Stomach (tissue), 9 donors: ENCODE measurements around the gene CAPN8. TPM values are rescaled to one million over a fixed set of nuclear protein-coding genes. Genes with fewer than 3 reads are reported as not detected.

Experiments
- DNase-seq, 2 donors: peaks; one replicate each; pipeline versions ENCODE4 v3.0.0 to v3.0.0-alpha.2; 2013 to 2019
- H3K27ac ChIP-seq, 5 donors: fragments of 200-600 bp in 4 of 5; sonication (generic) in 4 of 5; one replicate each; pipeline ENCODE4 v1.5.1; 2013 to 2019; ENCODE audit warnings: mild to moderate bottlenecking in 1 of 5, moderate library complexity in 1 of 5
- H3K27me3 ChIP-seq, 3 donors: fragments of 200-600 bp; sonication (generic); one replicate each; pipeline ENCODE4 v1.5.1; 2017 to 2019; ENCODE audit warnings: mixed run types in 1 of 3
- H3K36me3 ChIP-seq, 4 donors: fragments of 200-600 bp; sonication (generic); 1 replicate in 3 of 4; 2 replicates in 1 of 4; pipeline ENCODE4 v1.5.1; 2016 to 2019
- H3K4me1 ChIP-seq, 4 donors: fragments of 200-600 bp; sonication (generic); one replicate each; pipeline ENCODE4 v1.5.1; 2016 to 2019
- H3K4me3 ChIP-seq, 4 donors: fragments of 200-600 bp; sonication (generic) in 3 of 4; one replicate each; pipeline ENCODE4 v1.5.1; 2016 to 2019; ENCODE audit warnings: mild to moderate bottlenecking in 1 of 4
- H3K9me3 ChIP-seq, 4 donors: fragments of 200-600 bp; sonication (generic); one replicate each; pipeline ENCODE4 v1.5.1; 2016 to 2019
- EP300 ChIP-seq: sonication (generic); formaldehyde crosslinking; IDR thresholded peaks from one replicate; pipeline ENCODE4 v1.6.1; 2017; ENCODE audit warnings: antibody characterized with exemption
- POLR2A ChIP-seq, 4 donors: fragments of 450-650 bp; IDR thresholded peaks; one replicate each; pipeline ENCODE4 v1.6.1; 2016; ENCODE audit warnings: antibody characterized with exemption in 4 of 4, control low read depth in 2 of 4, mild to moderate bottlenecking in 1 of 4, moderate library complexity in 1 of 4
- POLR2AphosphoS5 ChIP-seq, 3 donors: sonication (generic); formaldehyde crosslinking; IDR thresholded peaks; one replicate each; pipeline ENCODE4 v1.6.1; 2016; ENCODE audit warnings: antibody characterized with exemption in 3 of 3
- WGBS, 5 donors: extraction: QIAGEN DNeasy Blood & Tissue Kit in 3 of 5; methylation state at CpG; one replicate each; pipeline versions ENCODE4 v1.1.5 to v1.1.7; 2013 to 2018; 5-methylcytosine and 5-hydroxymethylcytosine counted together
- intact Hi-C: fragments of 100-400 bp; cut with DNase I; formaldehyde crosslinking; loops from one replicate; pipeline ENCODE4 v1.15.1; 2023; ENCODE audit warnings: low total_unique reads
- polyA plus RNA-seq, 3 donors: library from polyadenylated mRNA; stranded (reverse); fragments of 200-250 nt; gene quantifications; one replicate each; pipeline ENCODE4 v1.2.3, GENCODE V29; 2013
- total RNA-seq, 5 donors: library from RNA; depleted of rRNA; stranded (reverse); fragments of >200 nt; gene quantifications; one replicate each; pipeline versions ENCODE4 v1.1.0 to v1.2.3, GENCODE V29; 2014 to 2016
- TF ChIP-seq, protein P1 (sequence below), 7 experiments: fragments of 450-650 bp in 4 of 7; fragments of 200-600 bp in 3 of 7; sonication (generic) in 3 of 7; IDR thresholded peaks; one replicate each; pipeline ENCODE4 v1.5.1; 2016 to 2019; ENCODE audit warnings: antibody characterized with exemption in 7 of 7, control low read depth in 2 of 7, mild to moderate bottlenecking in 1 of 7
- donor health status: healthy with polysubstance abuse.
- donor health status: Bipolar disorder and iron deficiency.
- donor health status: healthy.

CAPN8 gene
- total and polyA plus RNA-seq, 8 donors, result 28.3 to 581 (median 134) TPM

DNA sequence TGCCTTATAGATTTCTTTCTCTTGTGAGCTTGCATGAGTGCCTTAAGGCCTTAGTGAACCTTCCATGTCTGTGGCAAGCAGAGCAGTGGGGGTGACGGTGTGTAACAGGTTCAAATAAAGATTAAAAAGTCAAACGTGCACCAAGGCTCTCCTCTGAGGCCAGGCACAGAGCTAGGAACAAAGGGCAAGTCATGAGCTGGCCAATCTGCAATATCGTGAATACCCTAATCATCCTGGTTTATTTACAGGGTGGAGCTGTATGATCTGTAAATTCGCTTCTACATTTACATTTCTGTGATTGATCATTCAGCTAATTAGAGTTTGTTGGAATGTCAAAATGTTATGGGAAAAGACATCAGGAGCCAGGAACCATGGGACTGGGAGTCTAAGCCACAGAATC is 120.2 kb downstream of the CAPN8 start:
- TF ChIP-seq, protein P1, sequence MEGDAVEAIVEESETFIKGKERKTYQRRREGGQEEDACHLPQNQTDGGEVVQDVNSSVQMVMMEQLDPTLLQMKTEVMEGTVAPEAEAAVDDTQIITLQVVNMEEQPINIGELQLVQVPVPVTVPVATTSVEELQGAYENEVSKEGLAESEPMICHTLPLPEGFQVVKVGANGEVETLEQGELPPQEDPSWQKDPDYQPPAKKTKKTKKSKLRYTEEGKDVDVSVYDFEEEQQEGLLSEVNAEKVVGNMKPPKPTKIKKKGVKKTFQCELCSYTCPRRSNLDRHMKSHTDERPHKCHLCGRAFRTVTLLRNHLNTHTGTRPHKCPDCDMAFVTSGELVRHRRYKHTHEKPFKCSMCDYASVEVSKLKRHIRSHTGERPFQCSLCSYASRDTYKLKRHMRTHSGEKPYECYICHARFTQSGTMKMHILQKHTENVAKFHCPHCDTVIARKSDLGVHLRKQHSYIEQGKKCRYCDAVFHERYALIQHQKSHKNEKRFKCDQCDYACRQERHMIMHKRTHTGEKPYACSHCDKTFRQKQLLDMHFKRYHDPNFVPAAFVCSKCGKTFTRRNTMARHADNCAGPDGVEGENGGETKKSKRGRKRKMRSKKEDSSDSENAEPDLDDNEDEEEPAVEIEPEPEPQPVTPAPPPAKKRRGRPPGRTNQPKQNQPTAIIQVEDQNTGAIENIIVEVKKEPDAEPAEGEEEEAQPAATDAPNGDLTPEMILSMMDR (IDR thresholded peaks at IDR 0.05), result no peak
- TF ChIP-seq POLR2A (IDR thresholded peaks at IDR 0.05) (no peak), POLR2AphosphoS5 (IDR thresholded peaks at IDR 0.05) (peak in 1 of 3 donors; percentile 12)
- Histone ChIP-seq H3K27me3 (no peaks in the 10 kb centered on the region), H3K4me1 (peaks cover 0 to 4% (median 0%) of the 10 kb centered on the region in 4 donors), H3K36me3 (peaks cover 0 to 36% (median 7%) of the 10 kb centered on the region in 4 donors), H3K27ac (no peak overlapping the region), H3K4me3 (no peak overlapping the region), H3K9me3 (peaks cover 0 to 4% (median 0%) of the 10 kb centered on the region in 4 donors)
- peak in 1 of 2 donors; percentile 22 for DNase-seq
- 29 to 47% (median 39%) methylated on average over 4 of the region's 4 CpGs for WGBS, 5 donors
- intact Hi-C loops, result no loop called here

DNA sequence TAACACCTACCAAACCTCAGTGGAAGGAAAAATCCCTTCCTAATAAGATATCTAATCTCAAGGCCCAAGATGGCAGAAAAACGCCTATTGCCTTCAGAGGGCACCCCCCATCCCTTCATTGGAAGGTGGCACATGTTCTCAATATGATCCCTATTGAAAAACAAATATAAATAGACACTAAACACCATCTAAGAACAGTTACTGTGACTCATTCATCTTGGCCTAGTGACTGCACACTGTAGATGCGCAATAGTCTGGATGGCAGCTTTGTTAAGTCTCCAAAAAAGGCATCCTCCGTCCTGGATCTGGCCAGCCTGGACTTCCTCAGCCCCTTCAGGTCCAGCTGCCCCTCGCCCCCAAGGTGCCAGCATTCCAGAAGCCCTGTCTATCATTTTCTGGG is 121.9 kb downstream of the CAPN8 start:
- peaks cover 0 to 41% (median 8%) of the 10 kb centered on the region in 4 donors for H3K36me3 ChIP-seq
- WGBS, 5 donors, result 79 to 95% (median 91%) methylated on average over 4 of the region's 4 CpGs
- intact Hi-C loops, result no loop called here
- H3K4me3 ChIP-seq, result no peak overlapping the region
- no peaks in the 10 kb centered on the region for H3K4me1 ChIP-seq
- DNase-seq, result no peak
- TF ChIP-seq, protein P1 (IDR thresholded peaks at IDR 0.05), result no peak
- TF ChIP-seq POLR2A (IDR thresholded peaks at IDR 0.05) (no peak), EP300 (no peak), POLR2AphosphoS5 (IDR thresholded peaks at IDR 0.05) (no peak)
- H3K9me3 ChIP-seq, result peaks cover 0 to 4% (median 0%) of the 10 kb centered on the region in 4 donors
- no peak overlapping the region for H3K27ac ChIP-seq
- H3K27me3 ChIP-seq, result peaks cover 0 to 8% (median 0%) of the 10 kb centered on the region in 3 donors

DNA sequence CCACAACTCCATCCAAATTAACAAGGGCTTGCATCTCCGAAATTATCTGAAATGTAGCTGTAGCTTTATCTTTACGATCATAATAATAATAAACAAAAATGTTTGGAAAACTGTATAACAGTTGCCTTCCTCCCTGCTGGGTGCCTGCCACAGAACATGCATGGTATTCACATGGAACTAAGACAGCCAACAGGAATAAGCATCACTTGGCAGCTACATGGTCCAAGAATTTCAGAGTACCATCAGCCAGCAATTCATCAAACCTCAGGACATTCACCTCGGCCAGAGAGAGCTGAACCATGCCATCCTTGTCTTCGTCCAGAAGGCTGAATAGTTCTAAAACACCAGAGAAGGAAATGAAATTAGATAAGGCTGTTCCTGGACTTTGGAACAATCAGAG is 122.7 kb downstream of the CAPN8 start:
- peaks cover 0 to 40% (median 8%) of the 10 kb centered on the region in 4 donors for H3K36me3 ChIP-seq
- intact Hi-C loops, result no loop called here
- DNase-seq, result no peak
- H3K9me3 ChIP-seq, result no peaks in the 10 kb centered on the region
- TF ChIP-seq POLR2A (IDR thresholded peaks at IDR 0.05), result no peak
- TF ChIP-seq, protein P1 (IDR thresholded peaks at IDR 0.05), result no peak
- TF ChIP-seq POLR2AphosphoS5 (IDR thresholded peaks at IDR 0.05), result no peak
- no peak for TF ChIP-seq EP300
- H3K4me1 ChIP-seq, result no peaks in the 10 kb centered on the region
- peaks cover 0 to 11% (median 0%) of the 10 kb centered on the region in 3 donors for H3K27me3 ChIP-seq
- H3K4me3 ChIP-seq, result no peak overlapping the region
- H3K27ac ChIP-seq, result no peak overlapping the region
- WGBS, 5 donors, result 71 to 83% (median 80%) methylated on average over 4 of the region's 4 CpGs

DNA sequence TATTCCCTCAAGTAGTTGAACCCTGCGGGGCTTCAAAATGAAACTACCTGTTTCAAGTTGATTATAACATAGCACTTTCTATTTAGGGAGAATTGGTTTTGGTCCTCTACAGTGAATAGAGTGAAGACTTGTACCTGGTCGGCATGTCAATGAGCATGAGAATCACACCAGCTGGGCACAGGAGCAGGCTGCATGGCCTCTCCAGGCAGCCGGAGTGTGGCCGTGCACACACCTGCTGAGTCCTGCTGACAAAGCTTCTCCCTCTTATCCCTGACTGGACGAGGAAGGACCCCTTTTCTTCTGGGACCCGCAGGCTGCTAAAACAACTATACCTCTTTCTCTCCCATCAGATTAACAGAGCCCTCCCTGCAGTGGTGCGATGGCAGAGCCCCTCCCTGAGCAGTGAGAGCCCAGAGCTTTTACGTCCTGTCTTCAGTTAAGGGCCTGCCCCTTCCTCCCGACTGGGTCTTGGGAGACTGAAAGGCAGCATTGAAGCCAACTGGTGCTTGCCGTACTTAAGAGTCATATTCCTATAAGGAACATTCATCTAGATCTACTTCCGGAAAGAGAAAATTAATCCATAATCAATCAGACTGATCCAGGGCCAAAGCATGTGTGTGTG is 124.9 kb downstream of the CAPN8 start:
- Histone ChIP-seq H3K9me3 (no peaks in the 10 kb centered on the region), H3K27me3 (peaks cover 0 to 11% (median 0%) of the 10 kb centered on the region in 3 donors), H3K4me1 (no peaks in the 10 kb centered on the region), H3K36me3 (peaks cover 0 to 40% (median 8%) of the 10 kb centered on the region in 4 donors), H3K27ac (no peak overlapping the region), H3K4me3 (no peak overlapping the region)
- WGBS, 5 donors, result 77 to 88% (median 82%) methylated on average over 8 to 11 of the region's 11 CpGs
- peak in 1 of 2 donors; percentile 32 for DNase-seq
- TF ChIP-seq, protein P1 (IDR thresholded peaks at IDR 0.05), result no peak
- intact Hi-C loops, result no loop called here
